ENCODE data around the gene RND1.
"Not testable (repeated sequence)": the region's sequence is repeated elsewhere in the genome, so short reads cannot be mapped to it uniquely, and the experiment has no call there.

- TF ChIP-seq CTCF (IDR thresholded peaks at IDR 0.05; ENCODE audit: low read depth, low read length); POLR2A (IDR thresholded peaks at IDR 0.05; ENCODE audit: extremely low read depth, insufficient read length); MAX (IDR thresholded peaks at IDR 0.05; ENCODE audit: low read depth, low read length); MYC (IDR thresholded peaks at IDR 0.05; ENCODE audit: low read depth, low read length): not testable (repeated sequence)
These were observed 23.6 kb downstream of the RND1 start for GRCh38 chr12:48842021-48842420.

Measured in NB4 (cell line).